GM18951 (cell line): ENCODE measurements around the gene LIN7A.

ENCODE experiments used
- POLR2A ChIP-seq: IDR thresholded peaks from 4 replicates; pipeline ENCODE4 v1.6.1; 2011; ENCODE audit warnings: mild to moderate bottlenecking; ENCODE audit not compliant: insufficient read length, insufficient read depth; ENCODE audit errors: extremely low read depth
- in situ Hi-C: fragments of 300-500 bp; cut with MboI; formaldehyde crosslinking; loops from one replicate; pipeline ENCODE4 v1.12.0; 2022; ENCODE audit warnings: low sequenced_read_pairs, mixed read lengths, inconsistent platforms; ENCODE audit not compliant: unreplicated experiment

The LIN7A gene, protein sequence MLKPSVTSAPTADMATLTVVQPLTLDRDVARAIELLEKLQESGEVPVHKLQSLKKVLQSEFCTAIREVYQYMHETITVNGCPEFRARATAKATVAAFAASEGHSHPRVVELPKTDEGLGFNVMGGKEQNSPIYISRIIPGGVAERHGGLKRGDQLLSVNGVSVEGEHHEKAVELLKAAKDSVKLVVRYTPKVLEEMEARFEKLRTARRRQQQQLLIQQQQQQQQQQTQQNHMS

GRCh38 chr12:80937391-80938238, at the start of gene LIN7A:
LIN7A (minus strand) TSS chr12:80937934; CDS start chr12:80937722, 212 bp downstream.
- in situ Hi-C loops = no loop called here
- TF ChIP-seq POLR2A = peak; percentile 49

DNA sequence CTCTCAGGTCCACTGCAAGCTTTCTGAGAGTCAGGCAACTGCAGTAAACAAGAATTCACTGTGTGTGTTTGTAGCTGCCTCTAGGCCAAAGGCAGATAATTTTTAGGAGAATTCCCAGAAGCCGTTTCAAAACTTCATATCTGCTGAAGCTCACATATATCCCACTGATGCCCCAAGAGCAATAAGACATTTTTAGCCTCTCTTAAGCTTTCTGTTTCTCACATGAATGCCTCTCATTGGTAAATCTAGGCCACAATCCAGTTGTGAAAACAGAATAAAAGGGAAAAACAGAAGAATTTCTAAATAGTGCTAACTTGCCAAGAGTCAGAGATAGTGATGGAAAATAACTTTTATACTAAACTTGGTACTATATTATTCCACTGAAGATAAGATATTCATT, 48.5 kb upstream of the LIN7A start:
- in situ Hi-C loops = no loop called here
- no peak for TF ChIP-seq POLR2A

GRCh38 chr12:80979816-80980215, 42.1 kb upstream of the LIN7A start:
- in situ Hi-C loops = no loop called here
- no peak for TF ChIP-seq POLR2A

DNA sequence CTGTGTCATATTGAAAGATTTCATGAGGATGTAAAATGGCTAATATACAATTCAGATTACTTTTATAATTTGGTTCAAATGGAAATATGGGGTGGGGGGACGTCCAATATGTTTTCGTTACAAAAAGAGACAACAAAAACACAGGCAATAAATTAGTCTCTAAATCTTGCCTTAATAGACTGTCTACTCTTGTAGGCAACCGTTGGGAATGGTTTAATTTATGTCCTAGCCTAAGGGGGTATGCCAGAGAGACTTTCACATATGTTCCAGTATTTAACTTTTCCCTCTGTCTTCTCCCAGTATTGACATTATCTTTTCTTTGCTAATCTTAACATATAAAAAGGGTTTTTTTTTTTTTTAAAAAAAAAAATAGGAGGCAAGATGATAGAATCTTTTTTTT, 41.5 kb upstream of the LIN7A start:
- in situ Hi-C loops = no loop called here
- TF ChIP-seq POLR2A = no peak

DNA sequence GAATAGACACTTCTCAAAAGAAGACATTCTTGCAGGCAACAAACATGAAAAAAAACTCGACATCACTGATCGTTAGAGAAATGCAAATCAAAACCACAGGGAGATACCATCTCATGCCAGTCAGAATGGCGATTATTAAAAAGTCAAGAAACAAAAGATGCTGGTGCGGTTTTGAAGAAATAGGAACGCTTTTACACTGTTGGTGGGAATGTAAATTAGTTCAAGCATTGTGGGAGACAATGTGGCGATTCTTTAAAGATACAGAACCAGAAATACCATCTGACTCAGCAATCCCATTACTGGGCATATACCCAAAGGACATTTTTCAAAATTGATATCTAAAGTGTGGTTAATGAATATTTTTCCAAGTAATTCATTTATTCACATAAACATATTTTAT, 39.6 kb upstream of the LIN7A start:
- TF ChIP-seq POLR2A = no peak
- in situ Hi-C loops = no loop called here

- in situ Hi-C loops = no loop called here
- no peak for TF ChIP-seq POLR2A
Observed at GRCh38 chr12:80968326-80968725, 30.6 kb upstream of the LIN7A start.

DNA sequence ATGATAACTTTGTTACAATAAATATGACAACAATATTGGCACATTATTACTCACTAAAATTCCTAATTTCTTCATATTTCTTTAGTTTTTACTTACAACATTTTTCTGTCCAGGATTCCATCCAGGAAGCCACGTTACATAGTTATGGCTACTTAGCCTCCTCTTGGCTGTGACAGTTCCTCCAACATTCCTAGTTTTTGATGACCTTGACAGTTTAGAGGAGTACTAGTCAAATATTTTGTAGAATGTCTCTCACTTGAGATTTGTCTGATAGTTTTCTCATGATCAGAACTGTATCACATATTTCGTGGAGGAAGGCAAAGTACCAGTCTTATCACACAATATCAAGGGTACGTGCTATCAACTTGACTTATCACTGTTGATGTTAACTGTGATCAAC, 29.8 kb upstream of the LIN7A start:
- in situ Hi-C loops = no loop called here
- TF ChIP-seq POLR2A = no peak

- in situ Hi-C loops = no loop called here
- TF ChIP-seq POLR2A = no peak
Observed at GRCh38 chr12:80966001-80966400, 28.3 kb upstream of the LIN7A start.

GRCh38 chr12:80958162-80958561, 20.4 kb upstream of the LIN7A start:
- TF ChIP-seq POLR2A = no peak
- in situ Hi-C loops = no loop called here

GRCh38 chr12:80954857-80955520, 17.3 kb upstream of the LIN7A start:
- TF ChIP-seq POLR2A = no peak
- in situ Hi-C loops = no loop called here

- no peak for TF ChIP-seq POLR2A
- in situ Hi-C loops = no loop called here
Observed at GRCh38 chr12:80952443-80952842, 14.7 kb upstream of the LIN7A start.

- in situ Hi-C loops = no loop called here
- no peak for TF ChIP-seq POLR2A
Observed at GRCh38 chr12:80946591-80946990, 8.9 kb upstream of the LIN7A start.

GRCh38 chr12:80943338-80943737, 5.6 kb upstream of the LIN7A start:
- in situ Hi-C loops = no loop called here
- TF ChIP-seq POLR2A = no peak
